ENCODE data around the gene EFCC1. TPM values are rescaled to one million over a fixed set of nuclear protein-coding genes. Genes with fewer than 3 reads are reported as not detected.

Gene EFCC1
- total RNA-seq, 1 experiment from 2014 or later, result not detected

DNA sequence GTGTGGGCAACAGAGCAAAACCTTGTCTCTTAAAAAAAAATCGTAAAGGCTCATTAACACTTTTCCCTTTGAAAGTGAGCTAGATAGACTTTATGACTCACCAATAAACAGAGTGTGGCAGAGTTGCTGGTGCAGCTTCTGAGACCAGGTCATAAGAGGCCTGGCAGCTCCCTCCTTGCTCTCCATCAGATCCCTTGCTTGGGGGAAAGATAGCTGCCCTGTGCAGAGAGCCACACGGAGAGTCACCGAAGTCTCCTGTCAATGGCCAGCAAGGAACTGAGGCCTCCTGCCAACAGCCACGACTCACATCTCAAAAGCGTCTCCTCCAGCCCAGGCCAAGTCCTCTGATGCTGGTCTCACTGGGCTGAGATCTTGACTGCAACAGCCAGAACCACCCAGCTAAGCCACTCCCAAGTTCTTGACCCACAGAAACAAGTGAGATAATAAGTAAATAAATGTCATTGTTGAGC lies 50.8 kb downstream of the EFCC1 start:
- TF ChIP-seq CTCF (conservative IDR thresholded peaks at IDR 0.05; ENCODE audit: low read depth, low read length) (no peak), EZH2 (IDR thresholded peaks at IDR 0.05; ENCODE audit: borderline replicate concordance, low read depth, low read length, poor library complexity, severe bottlenecking) (no peak)
- DNase-seq (ENCODE audit: low spot score), result no peak
- Histone ChIP-seq H3K27ac (ENCODE audit: low read depth, low read length, poor library complexity, severe bottlenecking) (no peak overlapping the region), H3K27me3 (replicated peaks; ENCODE audit: insufficient read depth, low read depth, low read length, poor library complexity) (no peaks in the 10 kb centered on the region), H3K36me3 (ENCODE audit: insufficient read depth, low read length, poor library complexity, severe bottlenecking) (no peaks in the 10 kb centered on the region), H3K4me3 (ENCODE audit: low read depth, low read length, poor library complexity, severe bottlenecking) (no peak overlapping the region), H3K4me1 (ENCODE audit: insufficient read depth, low read length, poor library complexity, severe bottlenecking) (no peaks in the 10 kb centered on the region), H3K9me3 (ENCODE audit: low read depth, low read length, poor library complexity, severe bottlenecking) (no peaks in the 10 kb centered on the region)
- ChIA-PET POLR2A (ENCODE audit: low non-redundant PET) (no interaction called here), CTCF (interaction anchor here (0.6 to 2.8 kb wide), 3 partner anchors 43 to 194 kb away, joined by 5 to 24 read pairs (median 20); no protein-coding TSS in a partner anchor)
- no TSS peak for BruUV-seq (replicated peaks)
- intact Hi-C loops (cut with micrococcal nuclease; ENCODE audit: unreplicated experiment), result no loop called here

DNA sequence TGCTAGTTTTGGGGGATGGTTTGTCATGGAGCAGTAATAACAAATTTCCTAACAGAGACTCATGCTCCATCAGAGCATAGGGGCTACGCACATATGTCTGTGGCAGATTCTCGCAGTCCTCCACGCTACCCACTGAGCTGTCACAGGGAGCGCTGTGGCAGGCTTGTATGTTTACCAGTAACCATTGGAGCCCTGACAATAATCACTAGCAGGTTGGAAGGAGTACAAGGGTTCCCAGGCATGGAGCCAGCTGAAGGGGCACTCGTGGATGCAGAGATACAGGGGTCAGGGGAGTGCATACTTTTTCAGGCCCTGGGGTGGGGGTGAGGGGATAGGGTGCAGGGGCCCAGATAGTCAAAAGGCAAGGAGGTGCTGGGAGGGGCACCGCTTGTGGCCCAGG lies 51.6 kb downstream of the EFCC1 start:
- Histone ChIP-seq H3K36me3 (ENCODE audit: insufficient read depth, low read length, poor library complexity, severe bottlenecking) (no peaks in the 10 kb centered on the region), H3K27ac (ENCODE audit: low read depth, low read length, poor library complexity, severe bottlenecking) (no peak overlapping the region), H3K9me3 (ENCODE audit: low read depth, low read length, poor library complexity, severe bottlenecking) (no peaks in the 10 kb centered on the region), H3K4me3 (ENCODE audit: low read depth, low read length, poor library complexity, severe bottlenecking) (no peak overlapping the region), H3K27me3 (replicated peaks; ENCODE audit: insufficient read depth, low read depth, low read length, poor library complexity) (no peaks in the 10 kb centered on the region), H3K4me1 (ENCODE audit: insufficient read depth, low read length, poor library complexity, severe bottlenecking) (no peaks in the 10 kb centered on the region)
- CTCF ChIA-PET, result interaction anchor here (0.6 to 2.8 kb wide), 4 partner anchors 42 to 240 kb away, joined by 3 to 24 read pairs (median 12); no protein-coding TSS in a partner anchor
- TF ChIP-seq EZH2 (IDR thresholded peaks at IDR 0.05; ENCODE audit: borderline replicate concordance, low read depth, low read length, poor library complexity, severe bottlenecking) (no peak), CTCF (conservative IDR thresholded peaks at IDR 0.05; ENCODE audit: low read depth, low read length) (no peak)
- no TSS peak for BruUV-seq (replicated peaks)
- no peak for DNase-seq (ENCODE audit: low spot score)
- POLR2A ChIA-PET (ENCODE audit: low non-redundant PET), result no interaction called here
- intact Hi-C loops (cut with micrococcal nuclease; ENCODE audit: unreplicated experiment), result loop anchor here (1.0 kb wide), 1 partner anchor 193 kb away; no protein-coding TSS in a partner anchor

GRCh38 chr3:129054605-129055104 lies 53.6 kb downstream of the EFCC1 start:
- H3K4me1 ChIP-seq (ENCODE audit: insufficient read depth, low read length, poor library complexity, severe bottlenecking), result no peaks in the 10 kb centered on the region
- POLR2A ChIA-PET (ENCODE audit: low non-redundant PET), result no interaction called here
- intact Hi-C loops (cut with micrococcal nuclease; ENCODE audit: unreplicated experiment), result no loop called here
- TF ChIP-seq EZH2 (IDR thresholded peaks at IDR 0.05; ENCODE audit: borderline replicate concordance, low read depth, low read length, poor library complexity, severe bottlenecking), result no peak
- no peak for TF ChIP-seq CTCF (conservative IDR thresholded peaks at IDR 0.05; ENCODE audit: low read depth, low read length)
- no TSS peak for BruUV-seq (replicated peaks)
- DNase-seq (ENCODE audit: low spot score), result no peak
- no peak overlapping the region for H3K27ac ChIP-seq (ENCODE audit: low read depth, low read length, poor library complexity, severe bottlenecking)
- CTCF ChIA-PET, result interaction anchor here (2.8 kb wide), 1 partner anchor 191 kb away, joined by 20 read pairs; no protein-coding TSS in a partner anchor
- no peak overlapping the region for H3K4me3 ChIP-seq (ENCODE audit: low read depth, low read length, poor library complexity, severe bottlenecking)
- no peaks in the 10 kb centered on the region for H3K36me3 ChIP-seq (ENCODE audit: insufficient read depth, low read length, poor library complexity, severe bottlenecking)
- H3K9me3 ChIP-seq (ENCODE audit: low read depth, low read length, poor library complexity, severe bottlenecking), result no peaks in the 10 kb centered on the region
- no peaks in the 10 kb centered on the region for H3K27me3 ChIP-seq (replicated peaks; ENCODE audit: insufficient read depth, low read depth, low read length, poor library complexity)
